IMR-90 (cell line): ENCODE data around the gene SLC2A14. TPM values are rescaled to one million over a fixed set of nuclear protein-coding genes. Genes with fewer than 3 reads are reported as not detected.
"Not testable (repeated sequence)": the region's sequence is repeated elsewhere in the genome, so short reads cannot be mapped to it uniquely, and the experiment has no call there.

Experiments
- ATAC-seq: fragments of 200-7000 bp; cut with Tn5 transposase; 2 replicates; pipeline ENCODE4 v1.9.1; 2020; ENCODE audit warnings: low read depth, mild to moderate bottlenecking, moderate library complexity
- BruUV-seq: library from RNA; stranded (reverse); fragments of 400-500 nt; replicated peaks from 2 replicates; lab custom pipeline; 2021; lab: Mats Ljungman, UMichigan
- CTCF ChIA-PET: fragments of 300-600 bp; formaldehyde crosslinking; extraction: SDS; loops from one replicate; lab custom pipeline; 2021; ENCODE audit warnings: antibody characterized with exemption; lab: Yijun Ruan, JAX
- POLR2A ChIA-PET: fragments of 300-600 bp; sonication (Branson Sonifier 250); formaldehyde crosslinking; loops from one replicate; lab custom pipeline; 2022; ENCODE audit warnings: antibody characterized with exemption; ENCODE audit not compliant: unreplicated experiment; lab: Charles Lee
- DNase-seq: peaks from one replicate; pipeline ENCODE4 v3.0.0; 2013
- H2AFZ ChIP-seq: replicated peaks from 2 replicates; pipeline ENCODE3; 2013; ENCODE audit warnings: low read length, mild to moderate bottlenecking; ENCODE audit not compliant: poor library complexity
- H2AK5ac ChIP-seq: 2 replicates; pipeline ENCODE4 v1.6.1; 2013; ENCODE audit warnings: low read depth, low read length, inconsistent platforms
- H2AK9ac ChIP-seq: replicated peaks from 2 replicates; pipeline ENCODE3; 2013; ENCODE audit warnings: mild to moderate bottlenecking, low read depth, low read length, moderate library complexity; ENCODE audit not compliant: poor library complexity
- H2BK120ac ChIP-seq: 2 replicates; pipeline ENCODE4 v1.6.1; 2013; ENCODE audit warnings: low read depth, low read length, inconsistent platforms
- H2BK15ac ChIP-seq: 3 replicates; pipeline ENCODE4 v1.6.1; 2013; ENCODE audit warnings: low read depth, low read length, inconsistent platforms
- H2BK20ac ChIP-seq: 2 replicates; pipeline ENCODE4 v1.6.1; 2013; ENCODE audit warnings: low read depth, mild to moderate bottlenecking, inconsistent platforms, low read length, moderate library complexity
- H2BK5ac ChIP-seq: 2 replicates; pipeline ENCODE4 v1.6.1; 2013; ENCODE audit warnings: mild to moderate bottlenecking, low read depth, low read length, inconsistent platforms; ENCODE audit not compliant: poor library complexity, severe bottlenecking
- H3K14ac ChIP-seq: replicated peaks from 2 replicates; pipeline ENCODE4 v1.6.1; 2013; ENCODE audit warnings: low read depth, low read length, inconsistent platforms
- H3K18ac ChIP-seq: 2 replicates; pipeline ENCODE4 v1.6.1; 2013; ENCODE audit warnings: low read depth, low read length, control low read depth
- H3K23ac ChIP-seq: 2 replicates; pipeline ENCODE4 v1.6.1; 2013; ENCODE audit warnings: low read depth, low read length, inconsistent platforms
- H3K27ac ChIP-seq: 2 replicates; pipeline ENCODE4 v1.5.1; 2013; ENCODE audit warnings: mild to moderate bottlenecking, control low read depth, low read length; ENCODE audit not compliant: insufficient read depth
- H3K27me3 ChIP-seq: 2 replicates; pipeline ENCODE4 v1.6.1; 2013; ENCODE audit warnings: low read length; ENCODE audit not compliant: control insufficient read depth, insufficient read depth
- H3K36me3 ChIP-seq: 2 replicates; pipeline ENCODE4 v1.6.1; 2013; ENCODE audit warnings: low read length, mixed read lengths; ENCODE audit not compliant: control insufficient read depth, insufficient read depth
- H3K4ac ChIP-seq: 2 replicates; pipeline ENCODE4 v1.6.1; 2013; ENCODE audit warnings: low read depth, low read length, inconsistent platforms
- H3K4me1 ChIP-seq: 2 replicates; pipeline ENCODE4 v1.6.1; 2013; ENCODE audit warnings: low read length, mixed read lengths; ENCODE audit not compliant: control insufficient read depth, insufficient read depth
- H3K4me2 ChIP-seq: 2 replicates; pipeline ENCODE4 v1.6.1; 2013; ENCODE audit warnings: low read depth, mild to moderate bottlenecking, control low read depth, low read length, moderate library complexity
- H3K4me3 ChIP-seq: 2 replicates; pipeline ENCODE4 v1.5.1; 2013; ENCODE audit warnings: low read depth, mild to moderate bottlenecking, control low read depth, low read length, moderate library complexity; ENCODE audit not compliant: insufficient read depth
- H3K56ac ChIP-seq: 2 replicates; pipeline ENCODE4 v1.6.1; 2013; ENCODE audit warnings: low read length, inconsistent platforms; ENCODE audit not compliant: insufficient read depth; ENCODE audit errors: extremely low read depth
- H3K79me1 ChIP-seq, 2 experiments: 2 replicates each; pipeline ENCODE4 v1.6.1; 2013; ENCODE audit warnings: low read length in 2 of 2, inconsistent platforms in 1 of 2, low read depth in 1 of 2
- H3K9ac ChIP-seq: 2 replicates; pipeline ENCODE4 v1.6.1; 2013; ENCODE audit warnings: low read depth, low read length, control low read depth
- H3K9me1 ChIP-seq: 2 replicates; pipeline ENCODE4 v1.6.1; 2013; ENCODE audit warnings: low read length, inconsistent platforms; ENCODE audit not compliant: insufficient read depth
- H3K9me3 ChIP-seq: 2 replicates; pipeline ENCODE4 v1.6.1; 2013; ENCODE audit warnings: low read length; ENCODE audit not compliant: control insufficient read depth, insufficient read depth
- H4K20me1 ChIP-seq: 2 replicates; pipeline ENCODE4 v1.6.1; 2013; ENCODE audit warnings: low read length, inconsistent platforms; ENCODE audit not compliant: insufficient read depth
- H4K5ac ChIP-seq: 2 replicates; pipeline ENCODE4 v1.6.1; 2013; ENCODE audit warnings: mild to moderate bottlenecking, low read depth, low read length, control low read depth
- H4K8ac ChIP-seq, 2 experiments: 2 replicates each; pipeline ENCODE4 v1.6.1; 2013; ENCODE audit warnings: low read depth in 2 of 2, low read length in 2 of 2, control low read depth in 1 of 2, inconsistent platforms in 1 of 2
- H4K91ac ChIP-seq: 2 replicates; pipeline ENCODE4 v1.6.1; 2013; ENCODE audit warnings: low read depth, low read length, inconsistent platforms; ENCODE audit not compliant: insufficient read depth
- WGBS, 2 experiments: methylation state at CpG; one replicate each; pipeline versions ENCODE4 v1.1.5 to v1.1.7; 2013; ENCODE audit warnings: missing lambda C conversion rate in 2 of 2; ENCODE audit not compliant: insufficient read length in 1 of 2; ENCODE audit errors: extremely low coverage in 2 of 2; 5-methylcytosine and 5-hydroxymethylcytosine counted together
- dilution Hi-C: fragments of 300-500 bp; cut with HindIII; formaldehyde crosslinking; loops from one replicate; pipeline ENCODE4 v1.14.3; 2018; ENCODE audit warnings: low sequenced_read_pairs; ENCODE audit not compliant: unreplicated experiment
- in situ Hi-C: fragments of 300-500 bp; cut with MboI; formaldehyde crosslinking; loops from 3 replicates; pipeline ENCODE4 v1.14.3; 2019; ENCODE audit warnings: low sequenced_read_pairs, inconsistent platforms, mixed read lengths
- intact Hi-C: fragments of 100-400 bp; cut with micrococcal nuclease; formaldehyde crosslinking; loops from 2 replicates; pipeline ENCODE4 v1.10.0; 2022
- polyA plus RNA-seq, 3 experiments: library from polyadenylated mRNA; depleted of rRNA; stranded (reverse); fragments of >200 nt; gene quantifications; 2 replicates each; pipeline ENCODE4 v1.2.3, GENCODE V29; 2012; ENCODE audit warnings: low replicate concordance in 1 of 3
- total RNA-seq: library from RNA; depleted of rRNA; stranded (reverse); fragments of >200 nt; gene quantifications from 2 replicates; pipeline ENCODE4 v1.2.3, GENCODE V29; 2012

Gene SLC2A14
- total and polyA plus RNA-seq, 2 of the 4 experiments (the other 2 are of a cell fraction): 0.05 TPM; not detected in 1

DNA sequence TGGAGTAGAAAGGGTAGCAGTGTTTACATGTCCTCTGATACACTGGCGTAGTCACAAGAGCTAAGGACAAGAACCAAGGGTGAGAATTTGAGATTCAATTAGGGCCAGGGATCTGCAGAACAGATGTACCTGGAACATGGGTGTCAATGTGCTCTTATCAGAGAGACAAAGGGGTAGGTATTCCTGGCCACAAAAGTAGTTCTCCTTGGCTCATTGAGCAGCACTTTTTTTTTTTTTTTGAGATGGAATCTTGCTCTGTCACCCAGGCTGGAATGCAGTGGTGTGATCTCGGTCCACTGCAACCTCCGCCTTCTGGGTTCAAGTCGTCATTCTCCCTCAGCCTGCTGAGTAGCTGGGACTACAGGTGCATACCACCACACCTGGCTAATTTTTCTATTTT, 33.6 kb upstream of the SLC2A14 start:
- H3K18ac ChIP-seq, H3K9ac ChIP-seq, H3K9me3 ChIP-seq, H3K56ac ChIP-seq, BruUV-seq, ATAC-seq, H3K23ac ChIP-seq, H2BK5ac ChIP-seq, POLR2A ChIA-PET, dilution Hi-C loops, H3K4me2 ChIP-seq, intact Hi-C loops, H3K4ac ChIP-seq, H2AFZ ChIP-seq, H3K4me3 ChIP-seq, H2AK5ac ChIP-seq, H4K20me1 ChIP-seq, in situ Hi-C loops, H3K36me3 ChIP-seq, H3K27ac ChIP-seq, H2BK20ac ChIP-seq, H3K79me1 ChIP-seq, DNase-seq, H4K91ac ChIP-seq, H3K9me1 ChIP-seq, H2AK9ac ChIP-seq, H3K27me3 ChIP-seq, H2BK120ac ChIP-seq, H3K14ac ChIP-seq, H4K5ac ChIP-seq, H2BK15ac ChIP-seq, H4K8ac ChIP-seq, H3K4me1 ChIP-seq: not testable (repeated sequence)
- CTCF ChIA-PET: interaction anchor here (1.1 kb wide), 1 partner anchor 12 kb away, joined by 3 read pairs; no protein-coding TSS in a partner anchor
- WGBS, 2 experiments: 100% methylated on average over 1 of the region's 4 CpGs; no CpG with 5 or more reads in 1 of the 2 experiments

DNA sequence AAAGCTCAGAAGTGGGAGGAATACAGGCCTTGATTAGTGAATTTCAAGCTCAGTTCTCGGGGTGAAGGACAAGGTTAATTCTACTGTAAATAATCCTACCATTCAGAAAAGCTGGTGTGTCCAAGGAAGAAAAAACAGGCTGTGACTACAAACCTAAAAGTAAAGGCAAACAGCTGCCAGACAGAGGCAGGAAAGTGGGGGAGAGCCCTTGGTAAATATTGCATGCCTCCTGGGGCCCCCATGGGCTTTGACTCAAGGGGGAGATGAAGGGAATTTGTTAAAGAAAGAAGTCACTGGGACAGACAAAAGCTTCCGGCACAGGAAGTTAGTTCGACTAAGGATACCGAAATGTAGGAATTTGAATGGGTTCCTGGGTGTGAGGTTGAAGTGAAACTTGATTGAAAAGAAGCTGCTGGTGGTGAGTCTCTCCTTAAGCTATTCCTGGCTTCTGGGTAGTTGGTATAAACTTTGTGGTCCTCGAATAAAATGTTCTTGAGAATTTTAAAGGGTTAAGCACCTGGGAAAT, 32.9 kb upstream of the SLC2A14 start:
- H3K27me3 ChIP-seq, H3K79me1 ChIP-seq, H4K91ac ChIP-seq, H3K4ac ChIP-seq, in situ Hi-C loops, H2BK120ac ChIP-seq, BruUV-seq, DNase-seq, H2BK15ac ChIP-seq, H2BK5ac ChIP-seq, dilution Hi-C loops, H2AFZ ChIP-seq, H3K18ac ChIP-seq, H3K36me3 ChIP-seq, H2AK5ac ChIP-seq, POLR2A ChIA-PET, H4K5ac ChIP-seq, H4K20me1 ChIP-seq, H3K9me1 ChIP-seq, H2AK9ac ChIP-seq, H3K23ac ChIP-seq, H3K4me1 ChIP-seq, H3K14ac ChIP-seq, H4K8ac ChIP-seq, H3K56ac ChIP-seq, H3K27ac ChIP-seq, H3K4me3 ChIP-seq, H3K9ac ChIP-seq, H3K9me3 ChIP-seq, H2BK20ac ChIP-seq: not testable (repeated sequence)
- WGBS, 2 experiments: no CpG with 5 or more reads among the region's 5 CpGs
- CTCF ChIA-PET: interaction anchor here (1.0 to 1.1 kb wide), 3 partner anchors 12 to 105 kb away, joined by 3 read pairs; no protein-coding TSS in a partner anchor
- peak overlapping the region; percentile 63; the same call in 1 of the 2 replicates for H3K4me2 ChIP-seq
- peak; percentile 55 for ATAC-seq
- intact Hi-C loops: loop anchor here (1.0 kb wide), 1 partner anchor 158 kb away; no protein-coding TSS in a partner anchor
